Activated T-cell treated with anti-CD3 and anti-CD28 coated beads, Interleukin-2, amount 50 U/mL, for 1 hour (primary cell): ENCODE results near the gene TRAPPC5.

Source experiments
- DNase-seq: peaks from one replicate; pipeline ENCODE4 v3.0.0-alpha.2; 2020

Gene TRAPPC5

GRCh38 chr19:7646426-7646700 is 34.3 kb upstream of the TRAPPC5 start:
- DNase-seq: no peak

GRCh38 chr19:7647156-7647555 is 33.5 kb upstream of the TRAPPC5 start:
- DNase-seq: no peak

- no peak for DNase-seq
Measured at GRCh38 chr19:7648265-7649014, 32.2 kb upstream of the TRAPPC5 start.

DNA sequence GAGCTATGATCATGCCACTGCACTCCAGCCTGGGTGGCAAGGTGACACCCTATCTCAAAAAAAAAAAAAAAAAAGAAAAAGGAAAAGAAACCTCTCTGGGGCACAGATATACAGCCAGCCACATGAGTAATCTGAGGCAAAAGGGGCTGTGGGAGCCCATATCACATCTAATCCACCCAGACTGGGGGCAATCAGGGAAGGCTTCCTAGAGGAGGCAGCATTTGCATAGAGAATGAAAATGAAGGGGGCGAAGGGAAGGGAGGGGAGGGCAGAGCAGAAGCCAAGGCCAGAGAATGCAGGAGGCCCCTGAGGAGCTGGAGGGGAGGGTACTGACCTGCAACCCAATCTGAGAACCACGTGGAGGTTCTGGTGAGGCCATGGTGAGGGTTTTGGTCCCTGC is 30.5 kb upstream of the TRAPPC5 start:
- DNase-seq: no peak

DNA sequence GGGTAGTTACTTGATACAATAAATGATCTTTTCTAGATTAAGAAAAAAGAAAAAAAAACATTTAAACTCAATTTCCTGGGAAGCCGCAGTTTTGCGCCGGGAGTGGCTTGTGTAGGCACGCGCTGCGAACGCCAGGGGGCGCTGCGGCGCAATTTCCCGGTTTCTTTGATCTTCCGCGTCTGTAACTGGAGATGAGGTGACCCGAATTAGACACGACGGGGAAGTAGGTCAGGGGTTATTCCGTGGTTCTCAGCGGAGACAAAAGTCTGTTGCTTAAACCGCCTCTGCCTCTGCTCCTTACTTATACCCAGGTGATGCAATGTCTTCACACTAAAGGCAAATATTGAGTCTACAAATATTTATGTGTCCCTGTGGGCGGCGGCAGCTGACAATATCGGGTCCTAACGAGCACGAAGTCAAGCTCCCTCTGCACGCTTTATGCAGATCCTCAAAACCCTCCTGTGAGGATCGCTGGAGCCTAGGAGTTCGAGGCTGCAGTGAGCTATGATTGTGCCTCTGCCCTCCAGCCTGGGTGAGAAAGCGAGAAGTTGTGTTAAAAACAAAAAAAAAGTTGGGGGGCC is 28.5 kb upstream of the TRAPPC5 start:
- peak; percentile 91 for DNase-seq

GRCh38 chr19:7654401-7654800 is 26.2 kb upstream of the TRAPPC5 start:
- DNase-seq: no peak

DNA sequence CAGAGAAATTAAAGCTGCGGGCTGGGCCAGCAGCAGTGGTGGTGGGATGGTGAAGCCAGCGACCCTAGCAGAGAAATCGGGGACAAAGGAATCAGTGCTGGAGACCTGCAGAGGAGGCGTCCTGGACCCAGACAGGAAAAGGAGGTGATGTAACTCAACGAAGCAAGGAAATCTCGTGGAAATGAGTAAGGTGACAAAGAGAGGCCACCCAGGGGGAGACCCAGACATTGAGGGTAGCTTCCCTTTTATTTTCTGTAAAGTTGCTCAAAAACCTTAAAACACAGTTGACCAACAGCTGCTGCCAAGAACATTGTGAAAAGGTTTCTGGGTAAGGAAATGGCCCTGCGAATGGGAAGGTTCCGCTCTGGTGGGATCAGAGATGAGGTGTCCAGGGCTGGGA is 25.1 kb upstream of the TRAPPC5 start:
- DNase-seq: no peak

GRCh38 chr19:7657131-7657751 is 23.4 kb upstream of the TRAPPC5 start:
- no peak for DNase-seq

DNA sequence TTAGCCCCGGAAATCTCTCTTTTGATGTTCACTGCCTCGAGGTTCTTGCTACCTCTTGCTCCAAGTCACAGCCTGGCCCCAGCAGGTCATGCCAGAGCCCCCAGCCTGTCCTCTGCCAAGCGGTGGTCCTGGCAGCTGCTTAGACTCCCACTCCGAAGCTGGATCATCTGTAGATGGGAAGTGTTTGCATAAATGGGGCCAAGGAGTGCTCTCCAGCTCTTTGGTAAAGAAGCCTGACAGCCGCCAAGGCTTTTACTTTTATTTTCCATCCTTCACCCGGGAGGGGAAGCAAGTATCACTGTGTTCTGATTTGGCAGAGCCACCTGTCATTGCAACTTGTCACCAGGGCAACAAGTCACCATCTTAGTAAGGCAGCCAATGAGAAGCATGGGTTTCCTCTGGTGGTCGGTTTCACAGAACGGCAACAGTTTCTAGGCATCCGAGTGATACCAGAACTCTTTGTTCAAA is 22.4 kb upstream of the TRAPPC5 start:
- peak; percentile 35 for DNase-seq

GRCh38 chr19:7661744-7662538 is 18.7 kb upstream of the TRAPPC5 start:
- DNase-seq: no peak

DNA sequence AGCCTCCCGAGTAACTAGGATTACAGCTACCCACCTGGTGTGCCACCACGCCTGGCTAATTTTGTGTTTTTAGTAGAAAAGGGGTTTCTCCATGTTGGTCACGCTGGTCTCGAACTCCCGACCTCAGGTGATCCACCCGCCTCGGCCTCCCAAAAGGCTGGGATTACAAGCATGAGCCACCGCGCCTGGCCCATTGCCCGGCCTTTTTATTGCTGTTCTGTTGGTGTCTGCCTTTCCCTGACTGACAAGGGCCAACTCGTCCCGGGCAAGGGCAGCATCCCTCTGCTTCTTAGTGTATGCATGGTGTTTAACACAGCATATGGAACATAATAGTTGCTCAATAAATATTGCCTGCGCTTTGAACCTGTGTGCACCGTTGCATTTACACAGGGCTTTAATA is 18.0 kb upstream of the TRAPPC5 start:
- no peak for DNase-seq

DNA sequence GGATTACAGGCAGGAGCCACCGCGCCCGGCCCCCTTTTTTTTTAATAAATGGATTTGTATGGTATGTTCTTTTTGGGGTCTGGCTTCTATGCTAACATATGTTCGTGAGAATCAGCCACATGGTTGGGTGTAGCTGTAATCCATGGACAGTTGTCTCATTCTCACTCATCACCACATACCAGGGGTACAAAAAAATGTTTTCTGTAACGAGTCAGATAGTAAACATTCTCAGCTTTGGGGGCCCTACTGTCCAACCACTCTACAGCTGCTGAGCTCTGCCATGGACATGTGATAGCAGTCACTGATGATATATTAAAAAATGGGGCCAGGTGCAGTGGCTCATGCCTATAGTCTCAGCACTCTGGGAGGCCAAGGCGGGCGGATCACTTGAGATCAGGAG is 16.9 kb upstream of the TRAPPC5 start:
- no peak for DNase-seq

- no peak for DNase-seq
Measured at GRCh38 chr19:7665076-7665475, 15.6 kb upstream of the TRAPPC5 start.

DNA sequence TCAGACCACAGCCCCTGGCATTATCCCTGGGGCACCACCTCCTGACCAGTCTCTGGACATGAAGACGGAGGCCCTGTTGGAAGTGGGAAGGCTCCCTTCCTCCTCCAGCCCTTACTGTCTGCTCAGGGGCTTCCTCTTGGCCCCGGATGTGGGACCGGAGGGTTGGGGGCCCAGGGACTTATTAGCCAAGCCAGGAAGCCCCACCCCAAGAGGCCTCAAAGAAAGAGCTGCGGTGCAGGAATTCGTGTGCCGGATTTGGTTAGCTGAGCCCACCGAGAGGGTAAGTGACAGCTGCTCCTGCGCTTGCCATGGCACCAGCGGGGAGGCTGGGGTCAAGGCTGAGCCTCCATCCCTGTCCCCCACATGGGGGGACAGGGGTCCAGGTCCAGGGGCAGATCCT is 11.8 kb upstream of the TRAPPC5 start, which contains the start of gene RETN:
Gene RETN, plus strand, starts transcription at position 208 of the 400 bp plus-strand sequence. CDS start 278 bp downstream, outside the sequence.
- no peak for DNase-seq

DNA sequence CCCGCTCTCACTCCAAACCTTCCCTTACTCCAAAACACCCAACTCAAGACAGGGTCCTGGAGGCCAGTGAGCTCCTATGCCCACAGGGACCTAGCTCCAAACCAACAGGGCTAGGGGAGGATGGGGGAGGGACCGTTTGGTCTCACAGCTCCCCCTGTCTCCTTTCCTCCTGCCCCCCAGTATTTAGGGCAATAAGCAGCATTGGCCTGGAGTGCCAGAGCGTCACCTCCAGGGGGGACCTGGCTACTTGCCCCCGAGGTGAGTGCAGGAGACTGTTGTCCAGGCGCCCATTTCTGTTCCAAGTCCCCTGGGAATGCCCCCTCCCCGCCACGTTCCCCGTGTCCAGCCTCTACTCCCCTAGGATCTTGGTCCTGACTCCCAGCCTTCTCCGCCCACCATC is 11.0 kb upstream of the TRAPPC5 start:
- DNase-seq: no peak

DNA sequence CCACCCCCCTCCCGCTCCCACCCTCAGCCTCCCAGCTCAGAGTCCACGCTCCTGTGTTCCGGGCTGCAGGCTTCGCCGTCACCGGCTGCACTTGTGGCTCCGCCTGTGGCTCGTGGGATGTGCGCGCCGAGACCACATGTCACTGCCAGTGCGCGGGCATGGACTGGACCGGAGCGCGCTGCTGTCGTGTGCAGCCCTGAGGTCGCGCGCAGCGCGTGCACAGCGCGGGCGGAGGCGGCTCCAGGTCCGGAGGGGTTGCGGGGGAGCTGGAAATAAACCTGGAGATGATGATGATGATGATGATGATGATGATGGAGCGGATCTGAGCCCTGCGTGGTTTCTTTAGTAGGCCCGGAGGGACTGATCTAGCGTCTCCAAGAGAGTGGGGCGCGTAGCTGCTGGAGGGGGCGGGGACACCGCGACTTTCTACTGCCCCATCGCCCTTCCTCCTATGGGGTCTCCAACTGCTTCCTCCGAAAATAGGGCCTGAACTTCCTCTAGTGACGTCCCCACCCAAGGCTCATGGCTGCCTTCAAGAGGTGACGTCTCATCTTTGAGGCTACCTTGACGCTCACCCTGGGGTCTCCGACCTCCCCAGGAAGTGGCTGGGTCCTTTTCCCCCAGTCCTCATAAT is 10.4 kb upstream of the TRAPPC5 start:
- no peak for DNase-seq

- DNase-seq: no peak
Measured at GRCh38 chr19:7670790-7671189, 9.8 kb upstream of the TRAPPC5 start.

DNA sequence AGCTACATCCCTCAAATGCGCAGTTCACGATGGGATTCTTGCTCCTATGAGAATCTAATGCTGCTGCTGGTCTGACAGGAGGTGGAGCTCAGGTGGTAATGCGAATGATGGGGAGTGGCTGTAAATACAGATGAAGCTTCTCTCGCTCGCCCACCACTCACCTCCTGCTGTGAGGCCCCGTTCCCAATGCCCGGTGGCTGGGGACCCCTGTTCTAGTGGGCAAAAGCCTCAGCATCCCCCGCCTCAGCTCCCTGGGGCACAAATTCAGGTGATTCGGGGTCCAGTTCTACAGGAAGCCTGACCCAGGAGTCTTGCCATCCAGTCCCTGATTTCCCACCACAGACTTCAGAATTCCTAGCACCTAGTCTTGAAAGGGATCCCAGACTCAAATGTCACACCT is 8.1 kb upstream of the TRAPPC5 start:
- no peak for DNase-seq

DNA sequence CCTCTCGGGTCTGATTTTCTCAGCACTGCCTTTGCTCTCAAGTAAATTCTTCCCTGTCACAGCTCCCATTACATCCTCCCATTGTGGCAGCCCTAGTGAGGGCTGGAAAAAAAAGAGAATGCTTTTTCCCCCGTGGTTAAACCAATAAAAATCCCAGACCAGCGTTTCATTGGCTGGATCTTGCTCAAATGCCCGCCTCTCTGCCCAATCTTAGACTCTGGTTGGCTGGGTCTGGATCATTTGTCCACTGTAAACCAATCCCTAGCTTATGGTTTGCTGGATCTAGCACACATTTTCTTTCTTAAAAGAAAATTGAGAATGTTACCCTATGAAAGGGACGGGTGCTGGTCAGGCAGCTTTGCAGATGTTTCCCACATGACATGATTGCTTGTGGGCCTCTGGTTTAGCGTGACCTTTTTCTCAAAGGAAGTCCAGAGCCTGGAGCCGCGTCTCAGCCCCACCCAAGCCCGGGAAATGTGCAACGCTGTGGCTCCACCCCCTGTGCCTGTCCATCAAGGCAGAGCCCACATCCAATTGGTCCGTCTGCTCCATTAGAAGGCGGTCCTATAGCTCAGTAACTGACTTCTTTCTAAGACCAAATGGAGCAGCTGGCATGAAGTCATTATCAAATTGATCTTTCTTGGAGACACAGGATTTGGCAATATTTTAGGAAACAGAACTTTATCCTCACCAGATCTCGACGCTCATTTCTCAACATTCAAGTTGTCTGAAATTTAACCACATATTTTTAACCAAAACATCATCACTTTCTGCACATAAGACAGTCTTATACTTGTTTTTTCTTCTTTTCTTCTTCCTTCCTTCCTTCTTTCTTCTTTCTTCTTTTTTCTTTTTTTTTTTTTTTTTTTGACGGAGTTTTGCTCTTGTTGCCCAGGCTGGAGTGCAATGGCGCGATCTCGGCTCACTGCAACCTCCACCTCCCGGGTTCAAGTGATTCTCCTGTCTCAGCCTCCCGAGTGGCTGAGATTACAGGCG is 6.3 kb upstream of the TRAPPC5 start:
- no peak for DNase-seq

DNA sequence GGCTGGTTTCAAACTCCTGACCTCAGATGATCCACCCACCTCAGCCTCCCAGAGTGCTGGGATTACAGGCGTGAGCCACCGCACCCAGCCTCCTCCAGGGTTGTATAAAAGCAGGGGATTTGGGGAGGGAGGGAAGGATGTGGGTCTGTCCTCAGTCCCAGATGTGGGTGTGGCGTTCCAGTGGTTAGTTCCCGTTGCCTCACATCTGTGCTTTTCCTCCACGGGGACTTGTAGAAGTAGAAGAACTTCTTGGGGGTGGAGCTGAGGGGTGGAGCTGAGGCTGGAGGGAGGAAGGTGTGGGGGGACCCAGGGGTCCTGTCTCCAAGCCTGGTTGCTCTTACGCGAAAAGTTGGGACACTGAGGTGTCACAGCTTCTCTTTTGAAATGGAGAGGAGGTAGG is 4.3 kb upstream of the TRAPPC5 start:
- no peak for DNase-seq

- DNase-seq: no peak
Measured at GRCh38 chr19:7676854-7677253, 3.8 kb upstream of the TRAPPC5 start, which contains the start of gene MCEMP1. Gene MCEMP1 (plus strand): TSS chr19:7677090. CDS start chr19:7677121, 31 bp downstream.
